CD4-positive, alpha-beta memory T cell (primary cell): ENCODE measurements around the gene WDFY2. TPM values are rescaled to one million over a fixed set of nuclear protein-coding genes. Genes with fewer than 3 reads are reported as not detected.
A peak's percentile ranks its signal among the peaks of the same experiment; 100 is the strongest.

Experiments used
- CTCF ChIA-PET: fragments of 350-600 bp; sonication (Branson Sonifier 250); formaldehyde crosslinking; loops from one replicate; lab custom pipeline; 2021; ENCODE audit warnings: inconsistent platforms; ENCODE audit not compliant: partially characterized antibody; lab: Charles Lee
- POLR2A ChIA-PET: fragments of 350-600 bp; sonication (Branson Sonifier 250); formaldehyde crosslinking; loops from one replicate; lab custom pipeline; 2021; ENCODE audit not compliant: partially characterized antibody; lab: Charles Lee
- DNase-seq, 5 donors: peaks; one replicate each; pipeline versions ENCODE4 v3.0.0 to v3.0.0-alpha.2; 2020 to 2022; ENCODE audit warnings: mixed read lengths in 1 of 5
- H3K27ac ChIP-seq: one replicate; pipeline ENCODE4 v1.7.0; 2013; ENCODE audit warnings: low read depth, low read length
- H3K27me3 ChIP-seq: 2 replicates; pipeline ENCODE4 v1.7.0; 2013; ENCODE audit warnings: mild to moderate bottlenecking, low read length, moderate library complexity; ENCODE audit not compliant: insufficient read depth
- H3K36me3 ChIP-seq: 2 replicates; pipeline ENCODE4 v1.7.0; 2013; ENCODE audit warnings: mild to moderate bottlenecking, low read length, moderate library complexity; ENCODE audit not compliant: insufficient read depth
- H3K4me1 ChIP-seq: 2 replicates; pipeline ENCODE4 v1.7.0; 2013; ENCODE audit warnings: mild to moderate bottlenecking, low read length, moderate library complexity; ENCODE audit not compliant: insufficient read depth
- H3K4me3 ChIP-seq, 2 donors: one replicate each; pipeline ENCODE4 v1.7.0; 2013; ENCODE audit warnings: low read length in 2 of 2, mild to moderate bottlenecking in 1 of 2
- H3K9me3 ChIP-seq, 2 donors: one replicate each; pipeline ENCODE4 v1.7.0; 2013; ENCODE audit warnings: low read length in 2 of 2, control low read depth in 1 of 2; ENCODE audit not compliant: control insufficient read depth in 1 of 2
- H3K27ac Mint-ChIP-seq, 7 donors: one replicate each; pipeline ENCODE4 v1.8.0; 2020 to 2021; ENCODE audit warnings: mixed read lengths in 7 of 7, mild to moderate bottlenecking in 6 of 7, inconsistent platforms in 3 of 7, moderate library complexity in 3 of 7
- H3K27me3 Mint-ChIP-seq, 2 donors: one replicate each; pipeline ENCODE4 v1.8.0; 2020 to 2021; ENCODE audit warnings: mixed read lengths in 2 of 2
- H3K36me3 Mint-ChIP-seq, 2 donors: one replicate each; pipeline ENCODE4 v1.8.0; 2020 to 2021; ENCODE audit warnings: mixed read lengths in 2 of 2, inconsistent platforms in 1 of 2, mild to moderate bottlenecking in 1 of 2
- H3K4me1 Mint-ChIP-seq, 4 donors: one replicate each; pipeline ENCODE4 v1.8.0; 2020 to 2021; ENCODE audit warnings: mixed read lengths in 4 of 4, mild to moderate bottlenecking in 1 of 4
- H3K4me3 Mint-ChIP-seq, 8 donors: one replicate each; pipeline ENCODE4 v1.8.0; 2020 to 2021; ENCODE audit warnings: mixed read lengths in 8 of 8, mild to moderate bottlenecking in 7 of 8, moderate library complexity in 6 of 8, inconsistent platforms in 3 of 8
- H3K9me3 Mint-ChIP-seq, 8 donors: one replicate each; pipeline ENCODE4 v1.8.0; 2020 to 2021; ENCODE audit warnings: mixed read lengths in 8 of 8, mild to moderate bottlenecking in 5 of 8, inconsistent platforms in 3 of 8, moderate library complexity in 1 of 8
- intact Hi-C: fragments of 100-400 bp; cut with micrococcal nuclease; formaldehyde crosslinking; loops from one replicate; pipeline ENCODE4 v1.15.1; 2023
- polyA plus RNA-seq, 2 donors: library from polyadenylated mRNA; unstranded; fragments of 300-500 nt; fragmentation: Illumina TruSeq; gene quantifications; one replicate each; pipeline ENCODE4 v1.2.3, GENCODE V29; 2021
- total RNA-seq, 2 experiments: library from RNA; stranded (reverse); gene quantifications; one replicate each; pipeline ENCODE4 v1.2.3, GENCODE V29; 2021

The WDFY2 gene
- total and polyA plus RNA-seq, 4 experiments from 2014 or later, result 3.8 to 21.8 (median 14.5) TPM

- intact Hi-C loops, result loop anchor here (1.0 to 2.0 kb wide), 6 partner anchors 22 to 652 kb away; partner anchors contain the start of genes ALG11, CKAP2 and INTS6
- peak overlapping the region; percentile 96 for H3K27ac ChIP-seq
- ChIA-PET POLR2A (interaction anchor here (0.7 to 14.5 kb wide), 15 partner anchors 10 to 359 kb away, joined by 3 to 288 read pairs (median 5); partner anchors contain the start of gene INTS6), CTCF (interaction anchor here (0.6 to 8.2 kb wide), 9 partner anchors 11 to 353 kb away, joined by 3 to 67 read pairs (median 4); partner anchors contain the start of gene INTS6)
- H3K4me3 ChIP-seq, result peak overlapping the region; percentile 70 to 88
- peaks cover 4% of the 10 kb centered on the region for H3K36me3 ChIP-seq
- Mint-ChIP-seq H3K27ac (peak overlapping the region; percentile 98 to 100 (median 100)), H3K9me3 (peaks cover 0 to 7% (median 0%) of the 10 kb centered on the region in 8 donors), H3K4me1 (peaks cover 36 to 62% (median 49%) of the 10 kb centered on the region in 4 donors), H3K4me3 (peak overlapping the region; percentile 91 to 98 (median 96)), H3K27me3 (no peaks in the 10 kb centered on the region), H3K36me3 (peaks cover 3 to 33% of the 10 kb centered on the region in 2 donors)
- H3K4me1 ChIP-seq, result peaks cover 45% of the 10 kb centered on the region
- H3K9me3 ChIP-seq, result no peaks in the 10 kb centered on the region
- H3K27me3 ChIP-seq, result no peaks in the 10 kb centered on the region
- peak in 1 of 5 donors; percentile 51 for DNase-seq
Measured at GRCh38 chr13:51802631-51803418, 218.6 kb downstream of the WDFY2 start.

GRCh38 chr13:51803422-51804294, 219.4 kb downstream of the WDFY2 start, which contains the start of gene DHRS12:
Gene DHRS12 (minus strand): TSS chr13:51804163. CDS start chr13:51799659, 4,504 bp downstream.
- H3K4me3 Mint-ChIP-seq, result peak within 1 kb of the TSS; percentile 91 to 98 (median 96)

GRCh38 chr13:51804295-51805172, 220.3 kb downstream of the WDFY2 start:
- Histone ChIP-seq H3K27me3 (no peaks in the 10 kb centered on the region), H3K27ac (peak overlapping the region; percentile 96), H3K36me3 (peaks cover 3% of the 10 kb centered on the region), H3K4me1 (peaks cover 45% of the 10 kb centered on the region), H3K9me3 (no peaks in the 10 kb centered on the region), H3K4me3 (peak overlapping the region; percentile 76 to 88)
- intact Hi-C loops, result loop anchor here (1.0 to 2.0 kb wide), 4 partner anchors 11 to 848 kb away; partner anchors contain the start of gene SUGT1
- Mint-ChIP-seq H3K4me1 (peaks cover 34 to 67% (median 48%) of the 10 kb centered on the region in 4 donors), H3K27me3 (no peaks in the 10 kb centered on the region), H3K4me3 (peak overlapping the region; percentile 91 to 98 (median 95)), H3K9me3 (peaks cover 0 to 7% (median 0%) of the 10 kb centered on the region in 8 donors), H3K27ac (peak overlapping the region; percentile 96 to 99 (median 98)), H3K36me3 (peaks cover 12 to 34% of the 10 kb centered on the region in 2 donors)
- DNase-seq, result peak in 1 of 5 donors; percentile 74
- CTCF ChIA-PET, result interaction anchor here (1.0 to 4.1 kb wide), 4 partner anchors 10 to 28 kb away, joined by 5 to 38 read pairs (median 16); no protein-coding TSS in a partner anchor
- POLR2A ChIA-PET, result interaction anchor here (0.9 to 14.5 kb wide), 13 partner anchors 10 to 1868 kb away, joined by 3 to 288 read pairs (median 5); partner anchors contain the start of genes INTS6, NEK3 and SPRYD7

More at GRCh38 chr13:51803422-51804294, 219.4 kb downstream of the WDFY2 start, which contains the start of gene DHRS12:
- ChIA-PET CTCF (interaction anchor here (0.9 to 8.2 kb wide), 5 partner anchors 10 to 354 kb away, joined by 3 to 67 read pairs (median 4); no protein-coding TSS in a partner anchor), POLR2A (interaction anchor here (0.7 to 14.5 kb wide), 16 partner anchors 9 to 360 kb away, joined by 3 to 288 read pairs (median 5); partner anchors contain the start of gene INTS6)
- intact Hi-C loops, result loop anchor here (1.0 to 2.0 kb wide), 10 partner anchors 12 to 849 kb away; partner anchors contain the start of genes ALG11, CKAP2, INTS6 and SUGT1
- Histone ChIP-seq H3K4me1 (peaks cover 45% of the 10 kb centered on the region), H3K27me3 (no peaks in the 10 kb centered on the region), H3K27ac (peak within 1 kb of the TSS; percentile 96), H3K4me3 (peak within 1 kb of the TSS; percentile 76 to 88), H3K9me3 (no peaks in the 10 kb centered on the region), H3K36me3 (no peaks in the 10 kb centered on the region)
- peak within 1 kb of the TSS; percentile 98 to 100 (median 100) for H3K27ac Mint-ChIP-seq
- DNase-seq, result peak; percentile 92 to 96 (median 95)
- H3K9me3 Mint-ChIP-seq, result peaks cover 0 to 7% (median 0%) of the 10 kb centered on the region in 8 donors
- H3K27me3 Mint-ChIP-seq, result no peaks in the 10 kb centered on the region
- peaks cover 34 to 59% (median 47%) of the 10 kb centered on the region in 4 donors for H3K4me1 Mint-ChIP-seq
- H3K36me3 Mint-ChIP-seq, result peaks cover 3 to 29% of the 10 kb centered on the region in 2 donors

- Histone ChIP-seq H3K27me3 (no peaks in the 10 kb centered on the region), H3K27ac (peak overlapping the region; percentile 96), H3K4me3 (peak overlapping the region; percentile 76 to 88), H3K36me3 (peaks cover 7% of the 10 kb centered on the region), H3K9me3 (no peaks in the 10 kb centered on the region), H3K4me1 (peaks cover 45% of the 10 kb centered on the region)
- intact Hi-C loops, result loop anchor here (2.0 kb wide), 2 partner anchors 389 to 847 kb away; partner anchors contain the start of gene SUGT1
- Mint-ChIP-seq H3K36me3 (peaks cover 16 to 37% of the 10 kb centered on the region in 2 donors), H3K9me3 (peaks cover 0 to 7% (median 0%) of the 10 kb centered on the region in 8 donors), H3K4me1 (peaks cover 34 to 67% (median 47%) of the 10 kb centered on the region in 4 donors), H3K4me3 (peak overlapping the region; percentile 91 to 98 (median 95)), H3K27ac (peak overlapping the region; percentile 96 to 99 (median 98)), H3K27me3 (no peaks in the 10 kb centered on the region)
- ChIA-PET CTCF (interaction anchor here (1.0 to 4.1 kb wide), 4 partner anchors 10 to 27 kb away, joined by 5 to 38 read pairs (median 16); no protein-coding TSS in a partner anchor), POLR2A (interaction anchor here (0.9 to 14.5 kb wide), 12 partner anchors 9 to 1869 kb away, joined by 3 to 288 read pairs (median 4); partner anchors contain the start of genes INTS6, NEK3 and SPRYD7)
- no peak for DNase-seq
Measured at GRCh38 chr13:51805313-51805712, 221.1 kb downstream of the WDFY2 start.

- intact Hi-C loops, result loop anchor here (2.0 kb wide), 2 partner anchors 389 to 847 kb away; partner anchors contain the start of gene SUGT1
- H3K27ac Mint-ChIP-seq, result peak overlapping the region; percentile 96 to 99 (median 98)
- Histone ChIP-seq H3K4me3 (no peak overlapping the region), H3K4me1 (peaks cover 47% of the 10 kb centered on the region), H3K27me3 (no peaks in the 10 kb centered on the region), H3K36me3 (peaks cover 7% of the 10 kb centered on the region), H3K9me3 (no peaks in the 10 kb centered on the region), H3K27ac (peak overlapping the region; percentile 96)
- peak overlapping the region in 2 of 8 donors; percentile 92 to 98 for H3K4me3 Mint-ChIP-seq
- POLR2A ChIA-PET, result interaction anchor here (1.0 to 14.5 kb wide), 9 partner anchors 8 to 1870 kb away, joined by 3 to 288 read pairs (median 5); partner anchors contain the start of genes INTS6, NEK3 and SPRYD7
- peaks cover 0 to 7% (median 0%) of the 10 kb centered on the region in 8 donors for H3K9me3 Mint-ChIP-seq
- peaks cover 16 to 37% of the 10 kb centered on the region in 2 donors for H3K36me3 Mint-ChIP-seq
- peaks cover 34 to 67% (median 47%) of the 10 kb centered on the region in 4 donors for H3K4me1 Mint-ChIP-seq
- no peaks in the 10 kb centered on the region for H3K27me3 Mint-ChIP-seq
- DNase-seq, result no peak
- CTCF ChIA-PET, result interaction anchor here (1.0 to 4.1 kb wide), 6 partner anchors 8 to 26 kb away, joined by 4 to 38 read pairs (median 6); no protein-coding TSS in a partner anchor
Measured at GRCh38 chr13:51805925-51806324, 221.7 kb downstream of the WDFY2 start.
